K562 (cell line): ENCODE data around the gene PLK4. TPM values are rescaled to one million over a fixed set of nuclear protein-coding genes. Genes with fewer than 3 reads are reported as not detected.

Experiments used
- ELF2 ChIP-seq: fragments of 250-450 bp; sonication (Bioruptor Pico); IDR thresholded peaks from 2 replicates; pipeline ENCODE4 v1.5.0; 2021; ENCODE audit warnings: mild to moderate bottlenecking
- NFATC3 ChIP-seq: fragments of 450-650 bp; IDR thresholded peaks from 2 replicates; pipeline ENCODE4 v1.6.1; 2017; ENCODE audit warnings: mild to moderate bottlenecking
- NFXL1 ChIP-seq: fragments of 450-650 bp; formaldehyde crosslinking; IDR thresholded peaks from 2 replicates; pipeline ENCODE4 v1.4.0; 2021; ENCODE audit warnings: mild to moderate bottlenecking
- NR3C1 ChIP-seq: sonication (generic); formaldehyde crosslinking; IDR thresholded peaks from 2 replicates; pipeline ENCODE4 v1.8.1; 2022; ENCODE audit warnings: missing genetic modification reagents
- POLR3A ChIP-seq: IDR thresholded peaks from 2 replicates; pipeline ENCODE4 v1.6.1; 2011; ENCODE audit warnings: borderline replicate concordance, mild to moderate bottlenecking, moderate library complexity; ENCODE audit not compliant: insufficient read length, insufficient read depth; ENCODE audit errors: extremely low read depth
- RBFOX2 ChIP-seq: fragments of 200-400 bp; formaldehyde crosslinking; IDR thresholded peaks from 2 replicates; pipeline ENCODE4 v1.6.1; 2017; ENCODE audit warnings: low read depth, mild to moderate bottlenecking, low read length, moderate library complexity
- TBP ChIP-seq: optimal IDR thresholded peaks from 2 replicates; pipeline ENCODE3; 2011; ENCODE audit warnings: low read depth, low read length, improper control_type of control experiment
- TEAD4 ChIP-seq, 2 experiments: sonication (generic) in 1 of 2; formaldehyde crosslinking in 1 of 2; IDR thresholded peaks; 2 replicates each; pipeline versions ENCODE4 v1.6.1 to v1.8.0; 2012 to 2022; ENCODE audit warnings: borderline replicate concordance in 1 of 2, inconsistent platforms in 1 of 2, low read length in 1 of 2, mild to moderate bottlenecking in 1 of 2, missing genetic modification reagents in 1 of 2
- ZSCAN29 ChIP-seq: fragments of 450-650 bp; IDR thresholded peaks from 2 replicates; pipeline ENCODE4 v1.6.1; 2017
- polyA plus RNA-seq, 8 experiments: library from polyadenylated mRNA; depleted of rRNA in 4 of 8; stranded (reverse) in 5 of 8; unstranded in 3 of 8; fragments of >200 nt; fragmentation: Nextera tagmentation in 2 of 8; fragmentation: Illumina TruSeq in 1 of 8; extraction: Ambion mirVana in 2 of 8; extraction: Trizol in 1 of 8; gene quantifications; 2 replicates each; pipeline versions ENCODE4 v1.2.1 to v1.2.3, GENCODE V29; 2011 to 2014; ENCODE audit warnings: inconsistent platforms in 1 of 8, missing spikeins in 1 of 8
- total RNA-seq, 7 experiments: library from RNA; depleted of rRNA in 6 of 7; stranded (reverse); fragments of >200 nt in 6 of 7; fragmentation: Illumina TruSeq in 2 of 7; extraction: Trizol in 2 of 7; gene quantifications; 2 replicates each; pipeline versions ENCODE4 v1.2.1 to v1.2.3, GENCODE V29; 2011 to 2021; ENCODE audit warnings: low replicate concordance in 1 of 7
- TF ChIP-seq, protein P1 (sequence below): fragments of 450-650 bp; IDR thresholded peaks from 2 replicates; pipeline ENCODE4 v1.6.1; 2018; ENCODE audit not compliant: partially characterized antibody
- TF ChIP-seq, protein P2 (sequence below), 2 experiments: fragments of 150-350 bp in 1 of 2; IDR thresholded peaks; 2 replicates each; pipeline ENCODE4 v1.6.1; 2012 to 2016; ENCODE audit warnings: low read depth in 2 of 2, low read length in 2 of 2, mild to moderate bottlenecking in 1 of 2, moderate library complexity in 1 of 2
- TF ChIP-seq, protein P3 (sequence below): fragments of 150-350 bp; conservative IDR thresholded peaks from 2 replicates; pipeline ENCODE4 v1.6.1; 2014; ENCODE audit warnings: low read length

PLK4 gene
- total and polyA plus RNA-seq, 9 of the 15 experiments (the other 6 are each of a cell fraction or from before 2014, with no cell fraction given) = 16.2 to 95.3 (median 54.3) TPM

DNA sequence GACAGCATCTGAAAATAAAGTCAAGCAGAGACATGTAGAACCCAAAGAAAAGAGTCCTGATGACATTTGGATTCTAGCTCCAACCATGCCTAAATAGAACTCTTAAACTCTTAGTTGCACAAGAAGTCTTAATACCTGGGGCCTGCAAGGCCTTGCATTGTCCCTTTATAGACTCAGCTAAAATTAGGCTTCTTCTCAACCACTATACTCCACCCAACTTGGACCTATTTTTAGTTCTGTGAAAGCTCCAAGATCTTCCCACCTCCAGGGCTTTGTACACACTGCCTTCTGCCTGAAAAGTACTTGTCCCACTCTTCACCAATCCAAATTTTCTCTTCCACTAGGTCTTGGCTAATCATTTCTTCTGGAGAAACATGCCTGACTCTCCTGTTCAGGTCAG is 36.5 kb downstream of the PLK4 start (continued):
- TF ChIP-seq, protein P1, sequence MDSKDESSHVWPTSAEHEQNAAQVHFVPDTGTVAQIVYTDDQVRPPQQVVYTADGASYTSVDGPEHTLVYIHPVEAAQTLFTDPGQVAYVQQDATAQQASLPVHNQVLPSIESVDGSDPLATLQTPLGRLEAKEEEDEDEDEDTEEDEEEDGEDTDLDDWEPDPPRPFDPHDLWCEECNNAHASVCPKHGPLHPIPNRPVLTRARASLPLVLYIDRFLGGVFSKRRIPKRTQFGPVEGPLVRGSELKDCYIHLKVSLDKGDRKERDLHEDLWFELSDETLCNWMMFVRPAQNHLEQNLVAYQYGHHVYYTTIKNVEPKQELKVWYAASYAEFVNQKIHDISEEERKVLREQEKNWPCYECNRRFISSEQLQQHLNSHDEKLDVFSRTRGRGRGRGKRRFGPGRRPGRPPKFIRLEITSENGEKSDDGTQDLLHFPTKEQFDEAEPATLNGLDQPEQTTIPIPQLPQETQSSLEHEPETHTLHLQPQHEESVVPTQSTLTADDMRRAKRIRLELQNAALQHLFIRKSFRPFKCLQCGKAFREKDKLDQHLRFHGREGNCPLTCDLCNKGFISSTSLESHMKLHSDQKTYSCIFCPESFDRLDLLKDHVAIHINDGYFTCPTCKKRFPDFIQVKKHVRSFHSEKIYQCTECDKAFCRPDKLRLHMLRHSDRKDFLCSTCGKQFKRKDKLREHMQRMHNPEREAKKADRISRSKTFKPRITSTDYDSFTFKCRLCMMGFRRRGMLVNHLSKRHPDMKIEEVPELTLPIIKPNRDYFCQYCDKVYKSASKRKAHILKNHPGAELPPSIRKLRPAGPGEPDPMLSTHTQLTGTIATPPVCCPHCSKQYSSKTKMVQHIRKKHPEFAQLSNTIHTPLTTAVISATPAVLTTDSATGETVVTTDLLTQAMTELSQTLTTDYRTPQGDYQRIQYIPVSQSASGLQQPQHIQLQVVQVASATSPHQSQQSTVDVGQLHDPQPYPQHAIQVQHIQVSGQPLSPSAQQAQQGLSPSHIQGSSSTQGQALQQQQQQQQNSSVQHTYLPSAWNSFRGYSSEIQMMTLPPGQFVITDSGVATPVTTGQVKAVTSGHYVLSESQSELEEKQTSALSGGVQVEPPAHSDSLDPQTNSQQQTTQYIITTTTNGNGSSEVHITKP = no peak
- TF ChIP-seq, protein P2, sequence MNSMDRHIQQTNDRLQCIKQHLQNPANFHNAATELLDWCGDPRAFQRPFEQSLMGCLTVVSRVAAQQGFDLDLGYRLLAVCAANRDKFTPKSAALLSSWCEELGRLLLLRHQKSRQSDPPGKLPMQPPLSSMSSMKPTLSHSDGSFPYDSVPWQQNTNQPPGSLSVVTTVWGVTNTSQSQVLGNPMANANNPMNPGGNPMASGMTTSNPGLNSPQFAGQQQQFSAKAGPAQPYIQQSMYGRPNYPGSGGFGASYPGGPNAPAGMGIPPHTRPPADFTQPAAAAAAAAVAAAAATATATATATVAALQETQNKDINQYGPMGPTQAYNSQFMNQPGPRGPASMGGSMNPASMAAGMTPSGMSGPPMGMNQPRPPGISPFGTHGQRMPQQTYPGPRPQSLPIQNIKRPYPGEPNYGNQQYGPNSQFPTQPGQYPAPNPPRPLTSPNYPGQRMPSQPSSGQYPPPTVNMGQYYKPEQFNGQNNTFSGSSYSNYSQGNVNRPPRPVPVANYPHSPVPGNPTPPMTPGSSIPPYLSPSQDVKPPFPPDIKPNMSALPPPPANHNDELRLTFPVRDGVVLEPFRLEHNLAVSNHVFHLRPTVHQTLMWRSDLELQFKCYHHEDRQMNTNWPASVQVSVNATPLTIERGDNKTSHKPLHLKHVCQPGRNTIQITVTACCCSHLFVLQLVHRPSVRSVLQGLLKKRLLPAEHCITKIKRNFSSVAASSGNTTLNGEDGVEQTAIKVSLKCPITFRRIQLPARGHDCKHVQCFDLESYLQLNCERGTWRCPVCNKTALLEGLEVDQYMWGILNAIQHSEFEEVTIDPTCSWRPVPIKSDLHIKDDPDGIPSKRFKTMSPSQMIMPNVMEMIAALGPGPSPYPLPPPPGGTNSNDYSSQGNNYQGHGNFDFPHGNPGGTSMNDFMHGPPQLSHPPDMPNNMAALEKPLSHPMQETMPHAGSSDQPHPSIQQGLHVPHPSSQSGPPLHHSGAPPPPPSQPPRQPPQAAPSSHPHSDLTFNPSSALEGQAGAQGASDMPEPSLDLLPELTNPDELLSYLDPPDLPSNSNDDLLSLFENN (IDR thresholded peaks at IDR 0.05; ENCODE audit: low read depth in 2 of 2, low read length in 2 of 2) = no peak
- TF ChIP-seq RBFOX2 (no peak), ZSCAN29 (no peak), NR3C1 (CRISPR knock-in tag) (no peak), POLR3A (no peak), NFATC3 (no peak), TBP (no peak), ELF2 (CRISPR knock-in tag) (no peak), TEAD4 (IDR thresholded peaks at IDR 0.05; ENCODE audit: low read length) (no peak), TEAD4 (CRISPR knock-in tag; IDR thresholded peaks at IDR 0.05; ENCODE audit: borderline replicate concordance) (no peak), NFXL1 (CRISPR knock-in tag) (no peak)
- TF ChIP-seq, protein P3, sequence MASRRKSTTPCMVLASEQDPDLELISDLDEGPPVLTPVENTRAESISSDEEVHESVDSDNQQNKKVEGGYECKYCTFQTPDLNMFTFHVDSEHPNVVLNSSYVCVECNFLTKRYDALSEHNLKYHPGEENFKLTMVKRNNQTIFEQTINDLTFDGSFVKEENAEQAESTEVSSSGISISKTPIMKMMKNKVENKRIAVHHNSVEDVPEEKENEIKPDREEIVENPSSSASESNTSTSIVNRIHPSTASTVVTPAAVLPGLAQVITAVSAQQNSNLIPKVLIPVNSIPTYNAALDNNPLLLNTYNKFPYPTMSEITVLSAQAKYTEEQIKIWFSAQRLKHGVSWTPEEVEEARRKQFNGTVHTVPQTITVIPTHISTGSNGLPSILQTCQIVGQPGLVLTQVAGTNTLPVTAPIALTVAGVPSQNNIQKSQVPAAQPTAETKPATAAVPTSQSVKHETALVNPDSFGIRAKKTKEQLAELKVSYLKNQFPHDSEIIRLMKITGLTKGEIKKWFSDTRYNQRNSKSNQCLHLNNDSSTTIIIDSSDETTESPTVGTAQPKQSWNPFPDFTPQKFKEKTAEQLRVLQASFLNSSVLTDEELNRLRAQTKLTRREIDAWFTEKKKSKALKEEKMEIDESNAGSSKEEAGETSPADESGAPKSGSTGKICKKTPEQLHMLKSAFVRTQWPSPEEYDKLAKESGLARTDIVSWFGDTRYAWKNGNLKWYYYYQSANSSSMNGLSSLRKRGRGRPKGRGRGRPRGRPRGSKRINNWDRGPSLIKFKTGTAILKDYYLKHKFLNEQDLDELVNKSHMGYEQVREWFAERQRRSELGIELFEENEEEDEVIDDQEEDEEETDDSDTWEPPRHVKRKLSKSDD = no peak
